ES-I3 (cell line): ENCODE results near the gene CHST14.

Source experiments
- H3K36me3 ChIP-seq: 2 replicates; pipeline ENCODE4 v1.6.1; 2013; ENCODE audit warnings: mild to moderate bottlenecking, low read length, control low read depth, moderate library complexity; ENCODE audit not compliant: insufficient read depth
- H3K4me1 ChIP-seq: 2 replicates; pipeline ENCODE4 v1.6.1; 2013; ENCODE audit warnings: mild to moderate bottlenecking, control low read depth, low read length; ENCODE audit not compliant: insufficient read depth
- H3K9ac ChIP-seq: 2 replicates; pipeline ENCODE4 v1.6.1; 2013; ENCODE audit warnings: low read depth, mild to moderate bottlenecking, low read length, moderate library complexity
- H3K9me3 ChIP-seq: 2 replicates; pipeline ENCODE4 v1.6.1; 2013; ENCODE audit warnings: mild to moderate bottlenecking, low read length, moderate library complexity; ENCODE audit not compliant: control insufficient read depth, insufficient read depth

CHST14 gene

GRCh38 chr15:40481341-40482074 is 10.7 kb downstream of the CHST14 start:
- H3K4me1 ChIP-seq: no peaks in the 10 kb centered on the region
- H3K9ac ChIP-seq: no peak overlapping the region
- H3K9me3 ChIP-seq: no peaks in the 10 kb centered on the region
- H3K36me3 ChIP-seq: no peaks in the 10 kb centered on the region

- no peak overlapping the region for H3K9ac ChIP-seq
- H3K9me3 ChIP-seq: no peaks in the 10 kb centered on the region
- H3K36me3 ChIP-seq: no peaks in the 10 kb centered on the region
- H3K4me1 ChIP-seq: no peaks in the 10 kb centered on the region
These were observed 13.1 kb downstream of the CHST14 start for GRCh38 chr15:40483919-40484318.

- no peaks in the 10 kb centered on the region for H3K36me3 ChIP-seq
- no peaks in the 10 kb centered on the region for H3K4me1 ChIP-seq
- H3K9ac ChIP-seq: no peak overlapping the region
- no peaks in the 10 kb centered on the region for H3K9me3 ChIP-seq
These were observed 15.4 kb downstream of the CHST14 start for GRCh38 chr15:40486066-40486770.

- H3K36me3 ChIP-seq: no peaks in the 10 kb centered on the region
- H3K4me1 ChIP-seq: no peaks in the 10 kb centered on the region
- no peak overlapping the region for H3K9ac ChIP-seq
- no peaks in the 10 kb centered on the region for H3K9me3 ChIP-seq
These were observed 17.3 kb downstream of the CHST14 start for GRCh38 chr15:40487816-40488682.

DNA sequence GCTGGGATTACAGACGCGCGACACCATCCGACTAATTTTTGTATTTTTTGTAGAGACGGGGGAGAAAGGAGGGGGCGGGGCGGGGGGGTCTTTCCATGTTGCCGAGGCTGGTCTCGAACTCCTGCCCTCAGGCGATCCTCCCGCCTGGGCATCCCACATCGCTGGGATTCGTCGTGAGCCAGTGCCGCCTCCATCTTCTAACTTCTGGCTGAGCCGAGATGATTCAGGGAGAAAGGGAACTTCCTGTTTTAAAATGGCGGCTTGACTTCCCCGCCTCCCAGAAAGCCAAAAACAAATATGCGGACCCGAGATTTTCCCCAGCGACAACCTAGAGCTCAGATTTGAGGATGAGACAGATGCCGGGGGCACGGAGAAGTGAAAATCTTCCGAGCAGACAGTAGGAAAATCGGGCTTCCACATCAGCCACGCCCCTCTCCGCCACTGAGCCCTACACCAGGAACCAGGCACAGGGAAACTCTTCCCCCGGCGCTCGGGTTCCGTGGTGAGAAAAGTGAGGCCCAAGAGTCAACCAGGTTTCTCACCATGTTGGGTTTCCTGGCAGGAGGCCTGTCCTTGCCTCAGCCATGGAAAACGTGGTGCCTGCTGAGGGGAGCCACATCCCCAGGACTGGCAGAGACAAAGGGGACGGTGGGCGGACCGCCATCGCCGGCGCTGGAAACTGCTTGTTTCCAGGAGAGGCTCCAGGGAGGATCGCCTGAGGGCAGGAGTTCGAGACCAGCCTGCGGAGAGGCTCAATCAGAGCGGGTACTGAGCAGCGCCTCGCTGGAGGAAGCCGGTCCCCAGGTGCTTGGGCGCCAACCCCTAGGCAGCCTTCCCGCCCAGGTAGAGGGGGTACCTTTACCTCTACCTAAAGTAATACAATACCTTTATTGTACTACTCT is 18.7 kb downstream of the CHST14 start:
- Histone ChIP-seq H3K9ac (no peak overlapping the region; the same call in 1 of the 2 replicates), H3K36me3 (no peaks in the 10 kb centered on the region), H3K4me1 (no peaks in the 10 kb centered on the region), H3K9me3 (no peaks in the 10 kb centered on the region)

DNA sequence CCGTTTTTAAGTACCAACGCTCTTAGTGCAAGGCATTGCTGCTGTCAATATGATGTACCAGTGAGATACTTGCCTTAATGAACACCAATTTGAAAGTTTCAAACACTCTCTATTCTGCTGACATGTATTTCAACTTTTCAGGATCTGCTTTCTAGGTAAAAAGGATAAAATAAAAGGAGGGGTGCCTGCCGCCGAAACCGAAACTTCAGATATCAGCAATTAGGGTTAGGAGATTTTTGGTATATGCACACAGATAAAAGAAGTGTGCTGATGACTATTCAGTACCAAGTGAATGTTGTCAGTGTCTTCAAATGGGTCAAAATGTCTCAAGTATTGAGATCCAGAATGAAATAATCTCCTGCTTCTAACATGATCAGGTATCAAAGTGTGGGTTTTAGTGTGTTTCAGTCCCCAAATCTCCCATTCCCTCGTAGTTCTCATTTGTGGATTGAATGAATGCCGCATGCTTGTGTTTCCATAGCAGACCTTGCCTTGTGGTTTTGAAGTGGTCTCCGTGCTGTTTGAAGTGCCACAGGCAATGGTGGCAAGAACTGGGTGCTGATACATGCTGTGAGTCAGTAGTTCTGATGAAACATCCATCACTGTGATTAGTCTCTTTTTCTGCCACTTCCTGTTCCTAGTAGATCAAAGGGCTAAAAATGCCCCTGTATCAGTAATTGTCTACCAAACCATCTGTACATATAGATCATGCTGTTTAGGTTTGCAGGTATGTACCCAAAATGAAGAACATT is 22.5 kb downstream of the CHST14 start:
- H3K36me3 ChIP-seq: no peaks in the 10 kb centered on the region
- no peaks in the 10 kb centered on the region for H3K4me1 ChIP-seq
- H3K9ac ChIP-seq: no peak overlapping the region
- no peaks in the 10 kb centered on the region for H3K9me3 ChIP-seq

DNA sequence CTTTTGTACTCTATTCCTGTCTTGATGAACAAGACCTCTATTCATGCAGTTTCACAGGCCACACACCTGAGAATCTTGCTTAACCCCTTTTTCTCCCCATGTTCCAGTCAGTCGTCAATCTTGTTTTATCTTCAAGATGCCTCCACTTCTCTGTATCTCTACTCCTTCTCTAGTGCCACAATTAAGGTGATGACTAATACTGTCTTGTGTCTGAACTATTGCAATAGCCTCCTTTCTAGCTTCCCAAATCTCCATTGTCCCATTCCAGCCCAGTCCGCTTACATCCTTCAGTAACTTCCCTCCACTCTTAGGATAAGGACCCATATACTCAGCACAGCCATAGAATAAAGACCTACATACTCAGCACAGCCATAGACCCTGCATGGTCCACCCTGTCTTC is 24.7 kb downstream of the CHST14 start:
- Histone ChIP-seq H3K36me3 (no peaks in the 10 kb centered on the region), H3K9me3 (no peaks in the 10 kb centered on the region), H3K9ac (no peak overlapping the region), H3K4me1 (no peaks in the 10 kb centered on the region)

GRCh38 chr15:40498418-40498817 is 27.6 kb downstream of the CHST14 start:
- Histone ChIP-seq H3K9ac (no peak overlapping the region), H3K36me3 (no peaks in the 10 kb centered on the region), H3K9me3 (no peaks in the 10 kb centered on the region), H3K4me1 (0 out of 2 replicates have a peak, but pooled peaks cover 3% of the 10 kb centered on the region)

- H3K4me1 ChIP-seq: 0 out of 2 replicates have a peak, but pooled peaks cover 3% of the 10 kb centered on the region
These were observed 28.1 kb downstream of the CHST14 start for GRCh38 chr15:40498891-40499290.

DNA sequence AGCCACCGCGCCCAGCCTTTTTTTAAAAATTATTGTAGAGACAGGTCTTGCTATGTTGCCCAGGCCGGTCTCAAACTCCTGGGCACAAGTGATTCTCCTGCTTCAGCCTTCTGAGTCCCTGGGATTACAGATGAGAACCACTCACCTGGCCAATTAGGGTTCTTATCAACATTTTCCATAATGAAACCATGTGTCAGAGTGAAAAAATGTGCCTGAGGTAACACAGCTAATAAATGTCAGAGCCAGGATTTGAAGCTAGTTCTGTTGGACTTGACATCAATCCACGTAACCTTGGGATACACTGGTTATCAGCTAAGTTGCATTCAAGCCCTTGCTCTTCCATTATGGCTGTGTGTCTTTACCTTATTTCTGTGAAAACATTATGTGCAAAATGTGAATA is 29.1 kb downstream of the CHST14 start:
- no peak overlapping the region for H3K9ac ChIP-seq
- H3K36me3 ChIP-seq: no peaks in the 10 kb centered on the region
- 0 out of 2 replicates have a peak, but pooled peaks cover 3% of the 10 kb centered on the region for H3K4me1 ChIP-seq
- H3K9me3 ChIP-seq: no peaks in the 10 kb centered on the region

More at GRCh38 chr15:40498891-40499290, 28.1 kb downstream of the CHST14 start:
- H3K36me3 ChIP-seq: no peaks in the 10 kb centered on the region
- no peaks in the 10 kb centered on the region for H3K9me3 ChIP-seq
- no peak overlapping the region for H3K9ac ChIP-seq

- H3K9me3 ChIP-seq: no peaks in the 10 kb centered on the region
- H3K9ac ChIP-seq: no peak overlapping the region
- no peaks in the 10 kb centered on the region for H3K36me3 ChIP-seq
- H3K4me1 ChIP-seq: 0 out of 2 replicates have a peak, but pooled peaks cover 3% of the 10 kb centered on the region
These were observed 30.0 kb downstream of the CHST14 start for GRCh38 chr15:40500568-40501330.

DNA sequence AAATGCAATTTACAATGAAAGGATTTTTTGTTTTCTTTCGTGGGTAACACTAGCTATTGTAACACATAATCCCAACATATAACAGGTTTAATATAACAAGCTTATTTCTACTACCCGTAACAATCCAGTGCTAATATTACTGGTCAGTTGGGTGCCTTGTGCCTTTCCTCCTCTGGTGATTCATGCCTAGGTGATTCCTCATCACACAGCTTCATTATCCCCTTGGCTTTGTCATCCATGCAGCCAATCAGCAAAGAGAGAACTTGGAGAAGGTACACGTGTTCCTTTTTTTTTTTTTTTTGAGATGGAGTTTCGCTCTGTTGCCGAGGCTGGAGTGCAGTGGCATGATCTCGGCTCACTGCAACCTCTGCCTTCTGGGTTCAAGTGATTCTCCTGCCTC is 30.7 kb downstream of the CHST14 start:
- no peak overlapping the region for H3K9ac ChIP-seq
- H3K9me3 ChIP-seq: no peaks in the 10 kb centered on the region
- H3K36me3 ChIP-seq: no peaks in the 10 kb centered on the region
- 0 out of 2 replicates have a peak, but pooled peaks cover 3% of the 10 kb centered on the region for H3K4me1 ChIP-seq
